ENCODE results near the gene UBXN4.

DNA sequence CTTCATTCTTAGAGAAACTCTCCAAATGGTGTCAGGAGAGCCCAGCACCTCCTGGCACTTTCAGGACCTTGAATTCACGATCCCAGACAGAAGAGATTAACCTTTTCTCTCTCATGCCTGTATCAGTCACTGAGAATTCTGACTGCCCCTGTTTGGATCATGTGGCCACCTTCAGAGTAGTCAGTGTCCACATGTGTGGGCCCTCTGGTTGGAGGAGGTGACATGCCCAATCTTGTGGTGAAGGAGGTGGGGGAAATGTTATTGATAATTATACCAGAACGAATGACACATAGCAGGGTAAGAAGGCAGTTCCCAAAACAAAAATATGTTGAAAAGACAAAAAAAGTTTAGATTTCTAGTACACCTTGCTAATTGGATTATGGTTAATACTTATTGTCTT is 31.7 kb downstream of the UBXN4 start:
- TF ChIP-seq, protein P1, sequence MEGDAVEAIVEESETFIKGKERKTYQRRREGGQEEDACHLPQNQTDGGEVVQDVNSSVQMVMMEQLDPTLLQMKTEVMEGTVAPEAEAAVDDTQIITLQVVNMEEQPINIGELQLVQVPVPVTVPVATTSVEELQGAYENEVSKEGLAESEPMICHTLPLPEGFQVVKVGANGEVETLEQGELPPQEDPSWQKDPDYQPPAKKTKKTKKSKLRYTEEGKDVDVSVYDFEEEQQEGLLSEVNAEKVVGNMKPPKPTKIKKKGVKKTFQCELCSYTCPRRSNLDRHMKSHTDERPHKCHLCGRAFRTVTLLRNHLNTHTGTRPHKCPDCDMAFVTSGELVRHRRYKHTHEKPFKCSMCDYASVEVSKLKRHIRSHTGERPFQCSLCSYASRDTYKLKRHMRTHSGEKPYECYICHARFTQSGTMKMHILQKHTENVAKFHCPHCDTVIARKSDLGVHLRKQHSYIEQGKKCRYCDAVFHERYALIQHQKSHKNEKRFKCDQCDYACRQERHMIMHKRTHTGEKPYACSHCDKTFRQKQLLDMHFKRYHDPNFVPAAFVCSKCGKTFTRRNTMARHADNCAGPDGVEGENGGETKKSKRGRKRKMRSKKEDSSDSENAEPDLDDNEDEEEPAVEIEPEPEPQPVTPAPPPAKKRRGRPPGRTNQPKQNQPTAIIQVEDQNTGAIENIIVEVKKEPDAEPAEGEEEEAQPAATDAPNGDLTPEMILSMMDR (conservative IDR thresholded peaks at IDR 0.05; ENCODE audit: low read length) = no peak
- no peak for TF ChIP-seq EZH2phosphoT487 (IDR thresholded peaks at IDR 0.05; ENCODE audit: borderline replicate concordance, low read depth, low read length)

Measured in OCI-LY7 (cell line).